B cell (primary cell): ENCODE data around the gene UBE2M. TPM values are rescaled to one million over a fixed set of nuclear protein-coding genes. Genes with fewer than 3 reads are reported as not detected.
"Not testable (repeated sequence)": the region's sequence is repeated elsewhere in the genome, so short reads cannot be mapped to it uniquely, and the experiment has no call there.

Source experiments
- ATAC-seq: fragments of 200-7000 bp; cut with Tn5 transposase; one replicate; pipeline ENCODE4 v1.10.0; 2021; ENCODE audit warnings: low read depth, mild to moderate bottlenecking, moderate number of reproducible peaks, moderate library complexity
- CTCF ChIA-PET: fragments of 350-600 bp; sonication (Branson Sonifier 250); formaldehyde crosslinking; loops from one replicate; lab custom pipeline; 2021; ENCODE audit warnings: antibody characterized with exemption, inconsistent platforms; lab: Charles Lee
- POLR2A ChIA-PET: fragments of 350-600 bp; sonication (Branson Sonifier 250); formaldehyde crosslinking; loops from one replicate; lab custom pipeline; 2021; ENCODE audit warnings: antibody characterized with exemption; lab: Charles Lee
- DNase-seq: peaks from one replicate; pipeline ENCODE4 v3.0.0; 2013
- H2AFZ ChIP-seq: 2 replicates; pipeline ENCODE4 v1.6.1; 2012; ENCODE audit warnings: mild to moderate bottlenecking, low read depth, low read length; ENCODE audit not compliant: insufficient read depth, poor library complexity, severe bottlenecking
- H3K27ac ChIP-seq, 2 donors: 1 replicate in 1 of 2; 2 replicates in 1 of 2; pipeline ENCODE4 v1.5.1; 2012 to 2013; ENCODE audit warnings: low read length in 2 of 2, mild to moderate bottlenecking in 2 of 2, moderate library complexity in 1 of 2
- H3K27me3 ChIP-seq, 4 experiments: fragments of 200-600 bp in 1 of 4; sonication (generic) in 1 of 4; replicated peaks in 1 of 4; 1 replicate in 2 of 4; 2 replicates in 2 of 4; pipeline versions ENCODE4 v1.6.1 to v1.7.0; 2013 to 2016; ENCODE audit warnings: low read length in 3 of 4, mild to moderate bottlenecking in 2 of 4, mixed read lengths in 1 of 4, moderate library complexity in 1 of 4; ENCODE audit not compliant: insufficient read depth in 4 of 4, control insufficient read depth in 3 of 4; ENCODE audit errors: control extremely low read depth in 1 of 4
- H3K36me3 ChIP-seq, 2 experiments: replicated peaks in 1 of 2; 1 replicate in 1 of 2; 2 replicates in 1 of 2; pipeline versions ENCODE4 v1.6.1 to v1.7.1; 2013; ENCODE audit warnings: low read length in 1 of 2; ENCODE audit not compliant: insufficient read depth in 2 of 2, control insufficient read depth in 1 of 2; ENCODE audit errors: control extremely low read depth in 1 of 2, extremely low read depth in 1 of 2
- H3K4me1 ChIP-seq, 2 donors: fragments of 200-600 bp in 1 of 2; sonication (generic) in 1 of 2; 1 replicate in 1 of 2; 2 replicates in 1 of 2; pipeline versions ENCODE4 v1.5.1 to v1.6.1; 2013 to 2017; ENCODE audit warnings: low read length in 2 of 2; ENCODE audit not compliant: control insufficient read depth in 2 of 2, insufficient read depth in 2 of 2
- H3K4me2 ChIP-seq: replicated peaks from 2 replicates; pipeline ENCODE3; 2012; ENCODE audit warnings: mild to moderate bottlenecking, low read depth, low read length; ENCODE audit not compliant: poor library complexity, severe bottlenecking
- H3K4me3 ChIP-seq, 5 experiments: fragments of 200-600 bp in 1 of 5; sonication (generic) in 1 of 5; 1 replicate in 3 of 5; 2 replicates in 2 of 5; pipeline versions ENCODE4 v1.5.1 to v1.7.0; 2011 to 2016; ENCODE audit warnings: low read length in 4 of 5, mild to moderate bottlenecking in 4 of 5, low read depth in 2 of 5, control low read depth in 1 of 5, moderate library complexity in 1 of 5; ENCODE audit not compliant: insufficient read depth in 1 of 5; ENCODE audit errors: control extremely low read depth in 1 of 5, extremely low read depth in 1 of 5
- H3K79me2 ChIP-seq: fragments of 200-600 bp; sonication (generic); one replicate; pipeline ENCODE4 v1.6.0; 2016; ENCODE audit warnings: low read length; ENCODE audit not compliant: control insufficient read depth, insufficient read depth
- H3K9ac ChIP-seq: fragments of 200-600 bp; sonication (generic); 2 replicates; pipeline ENCODE4 v1.6.1; 2017; ENCODE audit warnings: mild to moderate bottlenecking, low read length, moderate library complexity
- H3K9me3 ChIP-seq, 3 donors: one replicate each; pipeline versions ENCODE4 v1.6.1 to v1.7.1; 2013; ENCODE audit warnings: low read length in 2 of 3; ENCODE audit not compliant: control insufficient read depth in 2 of 3, insufficient read depth in 1 of 3; ENCODE audit errors: control extremely low read depth in 1 of 3
- H4K20me1 ChIP-seq: 2 replicates; pipeline ENCODE4 v1.6.0; 2012; ENCODE audit warnings: mild to moderate bottlenecking, low read length; ENCODE audit not compliant: insufficient read depth, control insufficient read depth, poor library complexity, severe bottlenecking
- H3K27ac Mint-ChIP-seq: one replicate; pipeline ENCODE4 v1.8.0; 2021; ENCODE audit warnings: mixed read lengths
- H3K27me3 Mint-ChIP-seq: one replicate; pipeline ENCODE4 v1.8.0; 2021; ENCODE audit warnings: mixed read lengths
- H3K4me1 Mint-ChIP-seq: one replicate; pipeline ENCODE4 v1.8.0; 2021; ENCODE audit warnings: mixed read lengths
- H3K4me3 Mint-ChIP-seq: one replicate; pipeline ENCODE4 v1.8.0; 2021; ENCODE audit warnings: mixed read lengths
- H3K9me3 Mint-ChIP-seq: one replicate; pipeline ENCODE4 v1.8.0; 2022; ENCODE audit warnings: mixed read lengths; ENCODE audit not compliant: insufficient read depth
- EZH2 ChIP-seq: IDR thresholded peaks from 2 replicates; pipeline ENCODE4 v1.6.1; 2012; ENCODE audit warnings: borderline replicate concordance, low read depth, mild to moderate bottlenecking, moderate library complexity, low read length; ENCODE audit not compliant: insufficient read depth, poor library complexity, severe bottlenecking
- WGBS: methylation state at CpG from one replicate; pipeline ENCODE4 v1.1.5; 2013; ENCODE audit warnings: missing lambda C conversion rate; ENCODE audit not compliant: insufficient coverage; 5-methylcytosine and 5-hydroxymethylcytosine counted together
- intact Hi-C: fragments of 100-400 bp; cut with micrococcal nuclease; formaldehyde crosslinking; loops from one replicate; pipeline ENCODE4 v1.10.0; 2022
- polyA plus RNA-seq: library from polyadenylated mRNA; depleted of rRNA; stranded (reverse); fragments of >200 nt; gene quantifications from 2 replicates; pipeline ENCODE4 v1.2.3, GENCODE V29; 2012
- small RNA-seq: library from RNA; depleted of rRNA; stranded (forward); fragments of <200 nt; gene quantifications from one replicate; pipeline ENCODE3, GENCODE V24; 2012; ENCODE audit warnings: low replicate concordance, low read depth; ENCODE audit not compliant: insufficient read length
- total RNA-seq, 2 donors: library from RNA; stranded (reverse); fragments of 120-200 nt in 1 of 2; gene quantifications; 1 replicate in 1 of 2; 2 replicates in 1 of 2; pipeline versions ENCODE4 v1.2.3 to v1.2.4, GENCODE V29; 2013 to 2022
- TF ChIP-seq, protein P1 (sequence below): fragments of 200-600 bp; IDR thresholded peaks from one replicate; pipeline ENCODE4 v1.8.0; 2022; ENCODE audit warnings: antibody characterized with exemption, mild to moderate bottlenecking

Gene UBE2M
- total and polyA plus RNA-seq, 2 donors (not counting 1 experiment from before 2014, with no cell fraction given): 62.5 to 66.1 TPM

- ATAC-seq (no peak), DNase-seq (no peak)
- Histone ChIP-seq H3K9ac (no peak overlapping the region), H3K79me2 (peaks cover 8% of the 10 kb centered on the region), H3K36me3 (no peaks in the 10 kb centered on the region), H4K20me1 (peaks cover 22% of the 10 kb centered on the region), H3K4me2 (no peak overlapping the region), H2AFZ (no peak overlapping the region), H3K27me3 (no peaks in the 10 kb centered on the region), H3K9me3 (peaks cover 0 to 28% (median 3%) of the 10 kb centered on the region in 3 donors), H3K27ac (no peak overlapping the region), H3K4me1 (peaks cover 10 to 13% of the 10 kb centered on the region in 2 donors), H3K4me3 (no peak overlapping the region)
- Mint-ChIP-seq H3K9me3 (peaks cover 4% of the 10 kb centered on the region), H3K27ac (no peak overlapping the region), H3K4me3 (no peak overlapping the region), H3K27me3 (no peaks in the 10 kb centered on the region), H3K4me1 (peaks cover 10% of the 10 kb centered on the region)
- WGBS: 93% methylated on average over 11 of the region's 11 CpGs
- ChIA-PET CTCF (interaction anchor here (1.9 kb wide), 1 partner anchor 10 kb away, joined by 6 read pairs; the partner anchor contains the start of gene ZBTB45), POLR2A (no interaction called here)
- no peak for TF ChIP-seq EZH2
- TF ChIP-seq, protein P1, sequence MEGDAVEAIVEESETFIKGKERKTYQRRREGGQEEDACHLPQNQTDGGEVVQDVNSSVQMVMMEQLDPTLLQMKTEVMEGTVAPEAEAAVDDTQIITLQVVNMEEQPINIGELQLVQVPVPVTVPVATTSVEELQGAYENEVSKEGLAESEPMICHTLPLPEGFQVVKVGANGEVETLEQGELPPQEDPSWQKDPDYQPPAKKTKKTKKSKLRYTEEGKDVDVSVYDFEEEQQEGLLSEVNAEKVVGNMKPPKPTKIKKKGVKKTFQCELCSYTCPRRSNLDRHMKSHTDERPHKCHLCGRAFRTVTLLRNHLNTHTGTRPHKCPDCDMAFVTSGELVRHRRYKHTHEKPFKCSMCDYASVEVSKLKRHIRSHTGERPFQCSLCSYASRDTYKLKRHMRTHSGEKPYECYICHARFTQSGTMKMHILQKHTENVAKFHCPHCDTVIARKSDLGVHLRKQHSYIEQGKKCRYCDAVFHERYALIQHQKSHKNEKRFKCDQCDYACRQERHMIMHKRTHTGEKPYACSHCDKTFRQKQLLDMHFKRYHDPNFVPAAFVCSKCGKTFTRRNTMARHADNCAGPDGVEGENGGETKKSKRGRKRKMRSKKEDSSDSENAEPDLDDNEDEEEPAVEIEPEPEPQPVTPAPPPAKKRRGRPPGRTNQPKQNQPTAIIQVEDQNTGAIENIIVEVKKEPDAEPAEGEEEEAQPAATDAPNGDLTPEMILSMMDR: no peak
- intact Hi-C loops: no loop called here
Measured at GRCh38 chr19:58509731-58510083, 48.7 kb downstream of the UBE2M start.

- H3K9me3 ChIP-seq: peaks cover 0 to 28% (median 3%) of the 10 kb centered on the region in 3 donors
- H3K9me3 Mint-ChIP-seq, H3K27me3 Mint-ChIP-seq, POLR2A ChIA-PET, H3K27me3 ChIP-seq, DNase-seq, H3K9ac ChIP-seq, H3K4me2 ChIP-seq, H4K20me1 ChIP-seq, H3K27ac ChIP-seq, H3K4me3 ChIP-seq, H3K4me1 Mint-ChIP-seq, intact Hi-C loops, H3K4me1 ChIP-seq, H2AFZ ChIP-seq, H3K36me3 ChIP-seq, ATAC-seq, H3K79me2 ChIP-seq, H3K27ac Mint-ChIP-seq, H3K4me3 Mint-ChIP-seq: not testable (repeated sequence)
- CTCF ChIA-PET: interaction anchor here (1.9 kb wide), 1 partner anchor 12 kb away, joined by 6 read pairs; the partner anchor contains the start of gene ZBTB45
- 75% methylated on average over 6 of the region's 8 CpGs for WGBS
Measured at GRCh38 chr19:58507602-58508223, 50.7 kb downstream of the UBE2M start.

Small RNA genes within 50 kb of the gene (small RNA-seq; reads per million reads assigned to genes)
- gene MIR6807: not detected
- gene RN7SL525P: not detected

Other genes with a start within 250 kb of the UBE2M start
- 7.1 TPM in 2 replicates for gene ZSCAN22, start 231.6 kb downstream of the UBE2M start, total RNA-seq
- gene ZSCAN22, start 231.6 kb downstream of the UBE2M start, polyA plus RNA-seq: 2.2 and 2.8 TPM in 2 replicates
- gene A1BG, start 205.1 kb downstream of the UBE2M start, total RNA-seq: 18.4 and 23.7 TPM in 2 replicates
- 28.4 and 52.6 TPM in 2 replicates for gene A1BG, start 205.1 kb downstream of the UBE2M start, polyA plus RNA-seq
- 2.7 and 4.4 TPM in 2 replicates for gene ZNF497, start 195.9 kb downstream of the UBE2M start, total RNA-seq
- gene ZNF497, start 195.9 kb downstream of the UBE2M start, polyA plus RNA-seq: 1.6 and 1.9 TPM in 2 replicates
- 3.1 and 4.2 TPM in 2 replicates for gene ZNF837, start 177.6 kb downstream of the UBE2M start, total RNA-seq
- gene ZNF837, start 177.6 kb downstream of the UBE2M start, polyA plus RNA-seq: 3.0 and 4.9 TPM in 2 replicates
- gene RPS5, start 171.3 kb downstream of the UBE2M start, total RNA-seq: 1,234 and 1,311 TPM in 2 replicates
- gene RPS5, start 171.3 kb downstream of the UBE2M start, polyA plus RNA-seq: 3,725 and 4,330 TPM in 2 replicates
- gene RNF225, start 163.0 kb downstream of the UBE2M start, total RNA-seq: 0.49 TPM in 1 of 2 replicates, not detected in the other
- gene RNF225, start 163.0 kb downstream of the UBE2M start, polyA plus RNA-seq: not detected in 2 replicates
- gene ZNF584, start 150.0 kb downstream of the UBE2M start, total RNA-seq: 12.3 and 14.0 TPM in 2 replicates
- gene ZNF584, start 150.0 kb downstream of the UBE2M start, polyA plus RNA-seq: 1.5 and 3.0 TPM in 2 replicates
- 14.7 and 15.2 TPM in 2 replicates for gene ZNF132, start 118.5 kb downstream of the UBE2M start, total RNA-seq
- gene ZNF132, start 118.5 kb downstream of the UBE2M start, polyA plus RNA-seq: 0.72 and 1.6 TPM in 2 replicates
- gene ZNF324B, start 107.0 kb downstream of the UBE2M start, total RNA-seq: 15.0 and 17.4 TPM in 2 replicates
- gene ZNF324B, start 107.0 kb downstream of the UBE2M start, polyA plus RNA-seq: 4.7 and 5.6 TPM in 2 replicates
- gene ZNF324, start 91.5 kb downstream of the UBE2M start, total RNA-seq: 17.6 and 21.0 TPM in 2 replicates
- gene ZNF324, start 91.5 kb downstream of the UBE2M start, polyA plus RNA-seq: 12.8 and 14.2 TPM in 2 replicates
- gene ZNF446, start 82.3 kb downstream of the UBE2M start, total RNA-seq: 15.0 and 18.5 TPM in 2 replicates
- 12.9 and 18.9 TPM in 2 replicates for gene ZNF446, start 82.3 kb downstream of the UBE2M start, polyA plus RNA-seq
- 11.8 and 14.1 TPM in 2 replicates for gene SLC27A5, start 46.6 kb downstream of the UBE2M start, total RNA-seq
- 6.9 and 8.9 TPM in 2 replicates for gene SLC27A5, start 46.6 kb downstream of the UBE2M start, polyA plus RNA-seq
- 20.9 and 28.4 TPM in 2 replicates for gene ZBTB45, start 38.8 kb downstream of the UBE2M start, total RNA-seq
- 11.4 and 12.6 TPM in 2 replicates for gene ZBTB45, start 38.8 kb downstream of the UBE2M start, polyA plus RNA-seq
- gene TRIM28, start 14.5 kb downstream of the UBE2M start, total RNA-seq: 370 and 394 TPM in 2 replicates
- gene TRIM28, start 14.5 kb downstream of the UBE2M start, polyA plus RNA-seq: 569 and 795 TPM in 2 replicates
- 61.7 and 62.5 TPM in 2 replicates for gene CHMP2A, start 3.5 kb downstream of the UBE2M start, total RNA-seq
- 97.5 and 138 TPM in 2 replicates for gene CHMP2A, start 3.5 kb downstream of the UBE2M start, polyA plus RNA-seq
- gene MZF1, start 14.7 kb upstream of the UBE2M start, total RNA-seq: 79.4 and 81.4 TPM in 2 replicates
- 92.4 and 95.8 TPM in 2 replicates for gene MZF1, start 14.7 kb upstream of the UBE2M start, polyA plus RNA-seq